K562 (cell line): Measurements from ENCODE around the gene PVALEF. TPM values are rescaled to one million over a fixed set of nuclear protein-coding genes. Genes with fewer than 3 reads are reported as not detected.
A peak's percentile ranks its signal among the peaks of the same experiment; 100 is the strongest.

Experiments used
- CUX1 ChIP-seq: fragments of 200-800 bp; sonication (Bioruptor generic); IDR thresholded peaks from 2 replicates; pipeline ENCODE4 v1.6.1; 2016; ENCODE audit warnings: missing genetic modification characterization, missing compliant biosample characterization
- CXXC5 ChIP-seq: fragments of 250-450 bp; sonication (Bioruptor Pico); IDR thresholded peaks from 2 replicates; pipeline ENCODE4 v1.8.0; 2022; ENCODE audit warnings: inconsistent platforms, mild to moderate bottlenecking, moderate library complexity
- HSF4 ChIP-seq: fragments of 250-450 bp; sonication (Bioruptor Pico); IDR thresholded peaks from 2 replicates; pipeline ENCODE4 v2.1.2; 2022; ENCODE audit warnings: mild to moderate bottlenecking, moderate library complexity, borderline replicate concordance
- PHB2 ChIP-seq: fragments of 450-650 bp; IDR thresholded peaks from 2 replicates; pipeline ENCODE4 v1.6.1; 2017; ENCODE audit warnings: low read depth
- RBM25 ChIP-seq: fragments of 200-400 bp; formaldehyde crosslinking; IDR thresholded peaks from 2 replicates; pipeline ENCODE4 v1.6.1; 2018; ENCODE audit warnings: low read length, low read depth, moderate library complexity; ENCODE audit not compliant: severe bottlenecking
- XRCC4 ChIP-seq: IDR thresholded peaks from one replicate; pipeline ENCODE4 v1.6.1; 2011; ENCODE audit not compliant: insufficient read depth, insufficient read length; ENCODE audit errors: extremely low read depth
- ZBTB5 ChIP-seq: fragments of 450-650 bp; IDR thresholded peaks from 2 replicates; pipeline ENCODE4 v1.6.1; 2017; ENCODE audit warnings: antibody characterized with exemption
- ZBTB8A ChIP-seq: fragments of 450-650 bp; IDR thresholded peaks from 2 replicates; pipeline ENCODE4 v1.6.1; 2018; ENCODE audit warnings: mild to moderate bottlenecking, moderate library complexity; ENCODE audit not compliant: partially characterized antibody
- ZNF224 ChIP-seq: sonication (generic); formaldehyde crosslinking; IDR thresholded peaks from 2 replicates; pipeline ENCODE4 v1.8.0; 2022; ENCODE audit warnings: mild to moderate bottlenecking, missing genetic modification reagents
- ZNF395 ChIP-seq: fragments of 200-800 bp; sonication (Bioruptor generic); IDR thresholded peaks from 2 replicates; pipeline ENCODE4 v1.6.1; 2017; ENCODE audit warnings: missing genetic modification characterization, missing compliant biosample characterization
- polyA plus RNA-seq, 8 experiments: library from polyadenylated mRNA; depleted of rRNA in 4 of 8; stranded (reverse) in 5 of 8; unstranded in 3 of 8; fragments of >200 nt; fragmentation: Nextera tagmentation in 2 of 8; fragmentation: Illumina TruSeq in 1 of 8; extraction: Ambion mirVana in 2 of 8; extraction: Trizol in 1 of 8; gene quantifications; 2 replicates each; pipeline versions ENCODE4 v1.2.1 to v1.2.3, GENCODE V29; 2011 to 2014; ENCODE audit warnings: inconsistent platforms in 1 of 8, missing spikeins in 1 of 8
- total RNA-seq, 7 experiments: library from RNA; depleted of rRNA in 6 of 7; stranded (reverse); fragments of >200 nt in 6 of 7; fragmentation: Illumina TruSeq in 2 of 7; extraction: Trizol in 2 of 7; gene quantifications; 2 replicates each; pipeline versions ENCODE4 v1.2.1 to v1.2.3, GENCODE V29; 2011 to 2021; ENCODE audit warnings: low replicate concordance in 1 of 7
- TF ChIP-seq, protein P1 (sequence below): fragments of 450-650 bp; IDR thresholded peaks from 2 replicates; pipeline ENCODE4 v1.7.1; 2018; ENCODE audit warnings: mild to moderate bottlenecking, low read depth; ENCODE audit not compliant: partially characterized antibody
- TF ChIP-seq, protein P2 (sequence below): fragments of 450-650 bp; formaldehyde crosslinking; IDR thresholded peaks from 2 replicates; pipeline ENCODE4 v1.4.0; 2020; ENCODE audit warnings: mild to moderate bottlenecking, moderate library complexity

PVALEF gene
- total and polyA plus RNA-seq, 9 of the 15 experiments (the other 6 are each of a cell fraction or from before 2014, with no cell fraction given), result not detected

DNA sequence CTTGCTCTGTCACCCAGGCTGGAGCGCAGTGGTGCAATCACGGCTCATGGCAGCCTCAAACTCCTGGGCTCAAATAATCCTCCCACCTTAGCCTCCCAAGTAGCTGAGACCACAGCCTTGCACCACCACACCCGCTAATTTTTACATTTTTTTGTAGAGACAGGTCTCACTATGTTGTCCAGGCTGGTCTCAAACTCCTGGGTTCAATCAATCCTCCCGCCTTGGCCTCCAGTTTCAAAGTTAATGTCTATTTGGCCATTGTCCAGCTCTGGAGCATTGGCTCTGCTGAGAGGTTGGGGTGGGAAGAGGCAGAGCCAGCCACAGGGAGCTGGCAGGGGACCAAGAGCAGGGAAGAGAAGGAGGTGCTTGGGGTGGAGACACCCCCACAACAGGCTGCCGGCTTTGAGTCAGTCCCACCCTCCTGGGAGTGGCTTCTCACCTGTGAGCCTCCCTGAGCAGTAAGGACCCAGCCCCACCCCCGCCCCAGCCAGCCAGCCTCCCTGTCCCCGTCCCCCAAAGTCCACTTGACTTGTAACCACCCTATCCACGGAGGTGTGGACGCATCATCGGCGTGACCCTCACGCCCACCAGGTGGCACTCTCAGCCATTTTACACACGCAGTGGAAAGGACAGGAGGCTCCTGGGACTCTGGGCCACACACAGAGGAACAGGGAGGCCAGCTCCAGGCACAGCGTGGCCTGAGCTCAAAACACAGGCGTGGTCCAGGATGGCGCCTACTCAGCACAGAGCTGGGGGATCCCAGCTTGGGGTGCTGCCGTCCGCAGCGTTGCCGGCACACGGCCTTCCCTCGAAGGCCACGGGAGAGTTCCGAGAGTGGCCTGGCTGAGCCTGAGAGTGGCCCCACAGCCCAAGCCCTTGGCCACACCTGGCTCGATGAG is 22.8 kb upstream of the PVALEF start (continued):
- TF ChIP-seq HSF4 (CRISPR knock-in tag), result no peak
- no peak for TF ChIP-seq ZNF224 (CRISPR knock-in tag)
- TF ChIP-seq, protein P1, sequence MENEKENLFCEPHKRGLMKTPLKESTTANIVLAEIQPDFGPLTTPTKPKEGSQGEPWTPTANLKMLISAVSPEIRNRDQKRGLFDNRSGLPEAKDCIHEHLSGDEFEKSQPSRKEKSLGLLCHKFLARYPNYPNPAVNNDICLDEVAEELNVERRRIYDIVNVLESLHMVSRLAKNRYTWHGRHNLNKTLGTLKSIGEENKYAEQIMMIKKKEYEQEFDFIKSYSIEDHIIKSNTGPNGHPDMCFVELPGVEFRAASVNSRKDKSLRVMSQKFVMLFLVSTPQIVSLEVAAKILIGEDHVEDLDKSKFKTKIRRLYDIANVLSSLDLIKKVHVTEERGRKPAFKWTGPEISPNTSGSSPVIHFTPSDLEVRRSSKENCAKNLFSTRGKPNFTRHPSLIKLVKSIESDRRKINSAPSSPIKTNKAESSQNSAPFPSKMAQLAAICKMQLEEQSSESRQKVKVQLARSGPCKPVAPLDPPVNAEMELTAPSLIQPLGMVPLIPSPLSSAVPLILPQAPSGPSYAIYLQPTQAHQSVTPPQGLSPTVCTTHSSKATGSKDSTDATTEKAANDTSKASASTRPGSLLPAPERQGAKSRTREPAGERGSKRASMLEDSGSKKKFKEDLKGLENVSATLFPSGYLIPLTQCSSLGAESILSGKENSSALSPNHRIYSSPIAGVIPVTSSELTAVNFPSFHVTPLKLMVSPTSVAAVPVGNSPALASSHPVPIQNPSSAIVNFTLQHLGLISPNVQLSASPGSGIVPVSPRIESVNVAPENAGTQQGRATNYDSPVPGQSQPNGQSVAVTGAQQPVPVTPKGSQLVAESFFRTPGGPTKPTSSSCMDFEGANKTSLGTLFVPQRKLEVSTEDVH, result no peak
- TF ChIP-seq ZBTB5, result no peak
- no peak for TF ChIP-seq RBM25
- TF ChIP-seq CXXC5, result 0 out of 2 replicates have a peak, but pooled peaks have one; percentile 25
- TF ChIP-seq CUX1, result no peak
- TF ChIP-seq ZBTB8A, result no peak
- no peak for TF ChIP-seq XRCC4
- no peak for TF ChIP-seq PHB2
- TF ChIP-seq, protein P2, sequence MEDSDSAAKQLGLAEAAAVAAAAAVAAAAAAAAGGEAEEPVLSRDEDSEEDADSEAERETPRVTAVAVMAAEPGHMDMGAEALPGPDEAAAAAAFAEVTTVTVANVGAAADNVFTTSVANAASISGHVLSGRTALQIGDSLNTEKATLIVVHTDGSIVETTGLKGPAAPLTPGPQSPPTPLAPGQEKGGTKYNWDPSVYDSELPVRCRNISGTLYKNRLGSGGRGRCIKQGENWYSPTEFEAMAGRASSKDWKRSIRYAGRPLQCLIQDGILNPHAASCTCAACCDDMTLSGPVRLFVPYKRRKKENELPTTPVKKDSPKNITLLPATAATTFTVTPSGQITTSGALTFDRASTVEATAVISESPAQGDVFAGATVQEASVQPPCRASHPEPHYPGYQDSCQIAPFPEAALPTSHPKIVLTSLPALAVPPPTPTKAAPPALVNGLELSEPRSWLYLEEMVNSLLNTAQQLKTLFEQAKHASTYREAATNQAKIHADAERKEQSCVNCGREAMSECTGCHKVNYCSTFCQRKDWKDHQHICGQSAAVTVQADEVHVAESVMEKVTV, result peak; percentile 68
- TF ChIP-seq ZNF395 (CRISPR knock-in tag), result no peak
